ENCODE measurements around the gene NDUFS6. TPM values are rescaled to one million over a fixed set of nuclear protein-coding genes. Genes with fewer than 3 reads are reported as not detected.

The NDUFS6 gene
- total and polyA plus RNA-seq, 9 donors: 33.3 to 100 (median 85.0) TPM

DNA sequence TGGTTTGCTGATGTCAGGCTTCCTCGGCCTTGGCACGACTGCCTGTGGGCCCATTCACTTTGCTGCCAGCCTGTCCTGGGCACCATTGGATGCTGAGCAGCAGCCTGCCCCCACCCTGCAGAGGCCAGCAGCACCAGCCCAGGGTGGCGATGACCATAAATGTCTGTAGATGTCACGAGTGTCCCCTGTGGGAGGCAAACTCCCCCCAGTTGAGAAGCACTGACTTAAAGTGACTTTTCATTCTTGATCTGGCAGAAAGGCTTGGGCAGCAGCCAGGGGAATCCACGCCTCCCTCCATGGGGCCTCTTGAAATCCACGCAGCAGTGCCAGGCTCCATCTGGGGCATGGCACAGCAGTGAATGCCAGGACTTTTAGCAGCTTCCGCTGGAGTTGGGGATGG, 59.7 kb downstream of the NDUFS6 start:
- peaks cover 3% of the 10 kb centered on the region for H3K4me1 ChIP-seq (ENCODE audit: control insufficient read depth, insufficient read depth, low read length)
- H3K27ac ChIP-seq (ENCODE audit: low read length): no peak overlapping the region
- no peak overlapping the region for H3K4me3 ChIP-seq (ENCODE audit: low read length)
- WGBS (ENCODE audit: insufficient coverage): 76% methylated on average over 6 of the region's 7 CpGs
- H3K9me3 ChIP-seq (replicated peaks; ENCODE audit: control insufficient read depth, low read depth, low read length): no peaks in the 10 kb centered on the region
- H3K36me3 ChIP-seq (ENCODE audit: control insufficient read depth, insufficient read depth, low read length): no peaks in the 10 kb centered on the region
- no peak for DNase-seq
- peaks cover 43% of the 10 kb centered on the region for H3K27me3 ChIP-seq (ENCODE audit: control insufficient read depth, insufficient read depth, low read length)

DNA sequence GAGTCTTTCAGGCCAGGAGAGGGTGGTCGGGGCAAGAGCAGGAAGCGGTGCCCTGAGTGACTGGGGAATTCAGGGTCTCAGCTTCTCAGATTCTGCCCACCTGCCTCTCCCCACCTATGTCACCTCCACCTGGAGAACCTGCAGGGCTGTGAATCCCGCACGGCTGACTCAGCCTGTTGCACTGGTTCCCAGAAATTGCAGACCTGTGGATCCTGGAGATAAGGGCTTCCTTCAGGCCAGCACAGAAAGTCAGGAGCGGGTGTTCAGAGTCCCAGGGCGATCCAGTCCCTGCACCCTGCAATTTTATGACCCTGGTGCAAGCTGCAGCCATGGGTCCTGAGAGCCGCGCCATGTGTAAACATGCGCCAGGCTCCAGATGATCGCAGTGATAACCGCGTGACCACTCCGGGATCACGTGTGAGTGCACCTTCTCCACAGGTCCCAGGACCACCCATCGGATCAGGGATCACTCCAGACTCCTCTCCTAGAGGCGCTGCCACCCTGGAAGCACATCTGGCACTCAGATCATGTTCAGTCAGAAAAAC, 63.8 kb downstream of the NDUFS6 start:
- Histone ChIP-seq H3K27me3 (ENCODE audit: control insufficient read depth, insufficient read depth, low read length) (peaks cover 63% of the 10 kb centered on the region), H3K9me3 (replicated peaks; ENCODE audit: control insufficient read depth, low read depth, low read length) (no peaks in the 10 kb centered on the region), H3K27ac (ENCODE audit: low read length) (no peak overlapping the region), H3K4me1 (ENCODE audit: control insufficient read depth, insufficient read depth, low read length) (peaks cover 3% of the 10 kb centered on the region), H3K36me3 (ENCODE audit: control insufficient read depth, insufficient read depth, low read length) (no peaks in the 10 kb centered on the region), H3K4me3 (ENCODE audit: low read length) (no peak overlapping the region)
- WGBS (ENCODE audit: insufficient coverage): 88% methylated on average over 12 of the region's 16 CpGs
- no peak for DNase-seq

DNA sequence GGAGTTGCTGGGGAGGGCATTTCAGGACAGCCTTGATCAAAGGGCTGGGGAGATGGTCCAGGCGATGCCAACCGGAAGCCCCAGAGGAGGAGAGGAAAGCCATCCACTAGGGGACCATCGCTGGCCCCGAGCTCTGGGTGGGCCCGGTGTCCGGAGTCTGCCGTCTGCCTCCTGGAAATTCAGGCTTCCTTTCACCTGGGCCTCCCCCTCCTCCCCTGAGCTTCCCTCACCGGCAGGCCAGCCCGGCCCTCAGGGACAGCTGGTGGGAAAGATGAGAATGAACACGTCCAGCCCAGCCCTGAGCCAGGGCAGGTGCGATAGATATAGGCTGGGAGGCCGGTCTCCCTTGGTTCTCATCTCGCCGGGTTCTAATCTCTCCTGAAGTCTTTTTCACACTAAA, 64.3 kb downstream of the NDUFS6 start:
- Histone ChIP-seq H3K27me3 (ENCODE audit: control insufficient read depth, insufficient read depth, low read length) (peaks cover 63% of the 10 kb centered on the region), H3K9me3 (replicated peaks; ENCODE audit: control insufficient read depth, low read depth, low read length) (no peaks in the 10 kb centered on the region), H3K4me3 (ENCODE audit: low read length) (no peak overlapping the region), H3K36me3 (ENCODE audit: control insufficient read depth, insufficient read depth, low read length) (no peaks in the 10 kb centered on the region), H3K27ac (ENCODE audit: low read length) (no peak overlapping the region), H3K4me1 (ENCODE audit: control insufficient read depth, insufficient read depth, low read length) (peaks cover 3% of the 10 kb centered on the region)
- 36% methylated on average over 3 of the region's 14 CpGs for WGBS (ENCODE audit: insufficient coverage)
- no peak for DNase-seq

Other genes starting within 250 kb of the NDUFS6 start
- 48.1 TPM for gene MRPL36, start 1.6 kb upstream of the NDUFS6 start, total RNA-seq
- 10 to 100 TPM; 24.2 to 35.4 (median 34.0) TPM for gene MRPL36, start 1.6 kb upstream of the NDUFS6 start, polyA plus RNA-seq (ENCODE audit: insufficient read depth in 1 of 8, insufficient read length in 8 of 8, low replicate concordance in 1 of 8)
- gene IRX4, start 81.5 kb downstream of the NDUFS6 start, total RNA-seq: 0.13 TPM
- 1 to 10 TPM in 2 of 8 donors, under 1 TPM in 6; 0.17 to 3.4 (median 0.49) TPM for gene IRX4, start 81.5 kb downstream of the NDUFS6 start, polyA plus RNA-seq (ENCODE audit: insufficient read depth in 1 of 8, insufficient read length in 8 of 8, low replicate concordance in 1 of 8)

Data from muscle of leg (tissue), 11 donors.